AG09309 (cell line): Measurements from ENCODE around the gene PNMA8A.

Experiments used
- DNase-seq: peaks from one replicate; pipeline ENCODE4 v3.0.0-alpha.2; 2010; ENCODE audit warnings: low read depth
- H3K4me3 ChIP-seq: 2 replicates; pipeline ENCODE4 v1.5.1; 2011; ENCODE audit warnings: mild to moderate bottlenecking, low read depth, low read length, moderate library complexity; ENCODE audit not compliant: control insufficient read depth
- CTCF ChIP-seq: IDR thresholded peaks from 2 replicates; pipeline ENCODE4 v1.5.1; 2011; ENCODE audit warnings: mild to moderate bottlenecking, low read depth, low read length, inconsistent platforms; ENCODE audit not compliant: insufficient read depth, control insufficient read depth; ENCODE audit errors: missing control alignments

Gene PNMA8A

GRCh38 chr19:46454244-46454643 lies 17.1 kb downstream of the PNMA8A start:
- no peak for TF ChIP-seq CTCF
- no peak for DNase-seq
- H3K4me3 ChIP-seq: no peak overlapping the region

GRCh38 chr19:46453661-46454060 lies 17.7 kb downstream of the PNMA8A start:
- no peak overlapping the region for H3K4me3 ChIP-seq
- TF ChIP-seq CTCF: no peak
- no peak for DNase-seq

GRCh38 chr19:46452186-46452585 lies 19.2 kb downstream of the PNMA8A start:
- no peak overlapping the region for H3K4me3 ChIP-seq
- no peak for TF ChIP-seq CTCF
- no peak for DNase-seq

- H3K4me3 ChIP-seq: no peak overlapping the region
- TF ChIP-seq CTCF: no peak
- DNase-seq: no peak
Measured at GRCh38 chr19:46451352-46451751, 20.0 kb downstream of the PNMA8A start.

- DNase-seq: no peak
- no peak for TF ChIP-seq CTCF
- no peak overlapping the region for H3K4me3 ChIP-seq
Measured at GRCh38 chr19:46450737-46451136, 20.6 kb downstream of the PNMA8A start.

GRCh38 chr19:46449228-46449627 lies 22.1 kb downstream of the PNMA8A start:
- no peak for DNase-seq
- TF ChIP-seq CTCF: no peak
- H3K4me3 ChIP-seq: no peak overlapping the region

- no peak for DNase-seq
- no peak overlapping the region for H3K4me3 ChIP-seq
- no peak for TF ChIP-seq CTCF
Measured at GRCh38 chr19:46448601-46449000, 22.8 kb downstream of the PNMA8A start.
